ENCODE data around the gene KCNE3. TPM values are rescaled to one million over a fixed set of nuclear protein-coding genes. Genes with fewer than 3 reads are reported as not detected.

The KCNE3 gene
- total and polyA plus RNA-seq, 2 of the 4 experiments (the other 2 are of a cell fraction) = 0.05 to 0.18 TPM

- no peak for TF ChIP-seq USF2 (IDR thresholded peaks at IDR 0.05; ENCODE audit: low read depth, low read length)
- TF ChIP-seq MXI1 (IDR thresholded peaks at IDR 0.05; ENCODE audit: borderline replicate concordance, low read depth, low read length) = no peak
Measured at GRCh38 chr11:74466916-74467885, at the start of gene KCNE3 (continued).

GRCh38 chr11:74507582-74507981 is 40.2 kb upstream of the KCNE3 start:
- Histone ChIP-seq H2AK9ac (replicated peaks; ENCODE audit: low read depth, low read length, poor library complexity) (no peak overlapping the region), H2AK5ac (ENCODE audit: low read depth, low read length) (no peak overlapping the region), H3K36me3 (ENCODE audit: control insufficient read depth, insufficient read depth, low read length) (no peaks in the 10 kb centered on the region), H3K27me3 (ENCODE audit: control insufficient read depth, insufficient read depth, low read length) (peaks cover 16% of the 10 kb centered on the region), H4K5ac (ENCODE audit: low read depth, low read length) (no peak overlapping the region), H3K18ac (ENCODE audit: low read depth, low read length) (no peak overlapping the region), H3K4ac (ENCODE audit: low read depth, low read length) (no peak overlapping the region), H3K27ac (ENCODE audit: insufficient read depth, low read length) (no peak overlapping the region), H2BK15ac (ENCODE audit: low read depth, low read length) (no peak overlapping the region), H3K4me2 (ENCODE audit: low read depth, low read length) (no peak overlapping the region), H4K20me1 (ENCODE audit: insufficient read depth, low read length) (no peaks in the 10 kb centered on the region), H3K23ac (ENCODE audit: low read depth, low read length) (no peak overlapping the region), H4K8ac (ENCODE audit: low read depth in 2 of 2, low read length in 2 of 2) (no peak overlapping the region), H3K56ac (ENCODE audit: extremely low read depth, insufficient read depth, low read length) (no peak overlapping the region), H3K9me1 (ENCODE audit: insufficient read depth, low read length) (peaks cover 6% of the 10 kb centered on the region), H3K9me3 (ENCODE audit: control insufficient read depth, insufficient read depth, low read length) (peaks cover 2% of the 10 kb centered on the region; the same call in 1 of the 2 replicates), H2BK120ac (ENCODE audit: low read depth, low read length) (no peak overlapping the region), H3K4me3 (ENCODE audit: insufficient read depth, low read depth, low read length) (no peak overlapping the region), H3K9ac (ENCODE audit: low read depth, low read length) (no peak overlapping the region), H3K4me1 (ENCODE audit: control insufficient read depth, insufficient read depth, low read length) (peaks cover 2% of the 10 kb centered on the region; the same call in 1 of the 2 replicates), H2BK5ac (ENCODE audit: low read depth, low read length, poor library complexity, severe bottlenecking) (no peak overlapping the region), H3K79me1 (ENCODE audit: low read depth in 1 of 2, low read length in 2 of 2) (no peaks in the 10 kb centered on the region), H2BK20ac (ENCODE audit: low read depth, low read length) (no peak overlapping the region), H2AFZ (replicated peaks; ENCODE audit: low read length, poor library complexity) (no peak overlapping the region), H3K14ac (replicated peaks; ENCODE audit: low read depth, low read length) (no peak overlapping the region), H4K91ac (ENCODE audit: insufficient read depth, low read depth, low read length) (no peak overlapping the region)
- in situ Hi-C loops (cut with MboI; ENCODE audit: low sequenced_read_pairs) (no loop called here), dilution Hi-C loops (cut with HindIII; ENCODE audit: low sequenced_read_pairs, unreplicated experiment) (no loop called here), intact Hi-C loops (cut with micrococcal nuclease) (no loop called here)
- ATAC-seq (ENCODE audit: low read depth) = no peak
- POLR2A ChIA-PET (ENCODE audit: unreplicated experiment) = no interaction called here
- CTCF ChIA-PET = no interaction called here
- no CpG with 5 or more reads among the region's 2 CpGs for WGBS, 2 experiments (ENCODE audit: extremely low coverage in 2 of 2, insufficient read length in 1 of 2)
- no TSS peak for BruUV-seq (replicated peaks)
- no peak for DNase-seq
- no peak for TF ChIP-seq FOS (IDR thresholded peaks at IDR 0.05; ENCODE audit: low read depth, low read length)
- TF ChIP-seq ELK1 (IDR thresholded peaks at IDR 0.05; ENCODE audit: borderline replicate concordance, low read depth, low read length) = no peak
- no peak for TF ChIP-seq USF2 (IDR thresholded peaks at IDR 0.05; ENCODE audit: low read depth, low read length)
- TF ChIP-seq RFX5 (IDR thresholded peaks at IDR 0.05; ENCODE audit: low read depth, low read length) = no peak
- TF ChIP-seq RCOR1 (IDR thresholded peaks at IDR 0.05; ENCODE audit: insufficient replicate concordance, low read length) = no peak
- no peak for TF ChIP-seq NFE2L2 (IDR thresholded peaks at IDR 0.05; ENCODE audit: low read depth, low read length)
- TF ChIP-seq SMC3 (IDR thresholded peaks at IDR 0.05; ENCODE audit: low read depth, low read length) = no peak
- no peak for TF ChIP-seq MAZ (IDR thresholded peaks at IDR 0.05; ENCODE audit: borderline replicate concordance, low read depth, low read length)
- TF ChIP-seq CEBPB (IDR thresholded peaks at IDR 0.05; ENCODE audit: low read depth, low read length) = no peak
- no peak for TF ChIP-seq POLR2A (IDR thresholded peaks at IDR 0.05; ENCODE audit: low read depth, low read length)
- no peak for TF ChIP-seq BHLHE40 (IDR thresholded peaks at IDR 0.05; ENCODE audit: low read depth, low read length)
- no peak for TF ChIP-seq RAD21 (IDR thresholded peaks at IDR 0.05; ENCODE audit: low read length)
- no peak for TF ChIP-seq MXI1 (IDR thresholded peaks at IDR 0.05; ENCODE audit: borderline replicate concordance, low read depth, low read length)
